CD4-positive, CD25-positive, alpha-beta regulatory T cell (primary cell): Measurements from ENCODE around the gene SRGAP2C. TPM values are rescaled to one million over a fixed set of nuclear protein-coding genes. Genes with fewer than 3 reads are reported as not detected.
"Not testable (repeated sequence)": the region's sequence is repeated elsewhere in the genome, so short reads cannot be mapped to it uniquely, and the experiment has no call there.

Source experiments
- ATAC-seq, 2 donors: fragments of 150-1000 bp; cut with Tn5 transposase; one replicate each; pipeline ENCODE4 v1.10.0; 2021; ENCODE audit warnings: low read depth in 2 of 2, moderate number of reproducible peaks in 2 of 2, moderate library complexity in 1 of 2
- DNase-seq, 3 donors: peaks; one replicate each; pipeline versions ENCODE4 v3.0.0 to v3.0.0-alpha.2; 2012 to 2022; ENCODE audit warnings: mixed read lengths in 1 of 3
- H3K27ac ChIP-seq: one replicate; pipeline ENCODE4 v1.7.0; 2013; ENCODE audit warnings: mild to moderate bottlenecking, low read length; ENCODE audit not compliant: insufficient read depth, poor library complexity, severe bottlenecking
- H3K27me3 ChIP-seq: one replicate; pipeline ENCODE4 v1.7.0; 2013; ENCODE audit warnings: low read length; ENCODE audit not compliant: control insufficient read depth, insufficient read depth
- H3K36me3 ChIP-seq: one replicate; pipeline ENCODE4 v1.7.0; 2013; ENCODE audit warnings: mild to moderate bottlenecking, low read length, moderate library complexity; ENCODE audit not compliant: control insufficient read depth, insufficient read depth
- H3K4me1 ChIP-seq: 2 replicates; pipeline ENCODE4 v1.7.0; 2013; ENCODE audit warnings: mild to moderate bottlenecking, low read length; ENCODE audit not compliant: insufficient read depth, control insufficient read depth, poor library complexity, severe bottlenecking
- H3K4me3 ChIP-seq: one replicate; pipeline ENCODE4 v1.7.0; 2013; ENCODE audit warnings: low read depth, mild to moderate bottlenecking, low read length, moderate library complexity
- H3K9me3 ChIP-seq, 2 experiments: 1 replicate in 1 of 2; 2 replicates in 1 of 2; pipeline ENCODE4 v1.7.0; 2013; ENCODE audit warnings: low read length in 2 of 2, mild to moderate bottlenecking in 1 of 2, moderate library complexity in 1 of 2; ENCODE audit not compliant: control insufficient read depth in 2 of 2
- H3K27ac Mint-ChIP-seq, 3 donors: one replicate each; pipeline ENCODE4 v1.8.0; 2020 to 2022; ENCODE audit warnings: mild to moderate bottlenecking in 3 of 3, mixed read lengths in 3 of 3, moderate library complexity in 2 of 3
- H3K27me3 Mint-ChIP-seq: one replicate; pipeline ENCODE4 v1.8.0; 2022; ENCODE audit warnings: mild to moderate bottlenecking, mixed read lengths
- H3K36me3 Mint-ChIP-seq: one replicate; pipeline ENCODE4 v1.8.0; 2020; ENCODE audit warnings: mixed read lengths
- H3K4me1 Mint-ChIP-seq, 4 donors: one replicate each; pipeline ENCODE4 v1.8.0; 2020 to 2022; ENCODE audit warnings: mixed read lengths in 4 of 4, mild to moderate bottlenecking in 1 of 4
- H3K4me3 Mint-ChIP-seq, 4 donors: one replicate each; pipeline ENCODE4 v1.8.0; 2020 to 2022; ENCODE audit warnings: mild to moderate bottlenecking in 4 of 4, mixed read lengths in 4 of 4, moderate library complexity in 3 of 4
- H3K9me3 Mint-ChIP-seq, 7 donors: one replicate each; pipeline ENCODE4 v1.8.0; 2020 to 2022; ENCODE audit warnings: mixed read lengths in 7 of 7, mild to moderate bottlenecking in 3 of 7, moderate library complexity in 2 of 7
- polyA plus RNA-seq, 4 donors: library from polyadenylated mRNA; unstranded; fragments of 300-500 nt; fragmentation: Illumina TruSeq; gene quantifications; one replicate each; pipeline ENCODE4 v1.2.3, GENCODE V29; 2021
- total RNA-seq: library from RNA; stranded (reverse); gene quantifications from one replicate; pipeline ENCODE4 v1.2.3, GENCODE V29; 2022

Gene SRGAP2C
- total and polyA plus RNA-seq, 5 donors from 2014 or later = 2.5 to 31.7 (median 4.2) TPM

DNA sequence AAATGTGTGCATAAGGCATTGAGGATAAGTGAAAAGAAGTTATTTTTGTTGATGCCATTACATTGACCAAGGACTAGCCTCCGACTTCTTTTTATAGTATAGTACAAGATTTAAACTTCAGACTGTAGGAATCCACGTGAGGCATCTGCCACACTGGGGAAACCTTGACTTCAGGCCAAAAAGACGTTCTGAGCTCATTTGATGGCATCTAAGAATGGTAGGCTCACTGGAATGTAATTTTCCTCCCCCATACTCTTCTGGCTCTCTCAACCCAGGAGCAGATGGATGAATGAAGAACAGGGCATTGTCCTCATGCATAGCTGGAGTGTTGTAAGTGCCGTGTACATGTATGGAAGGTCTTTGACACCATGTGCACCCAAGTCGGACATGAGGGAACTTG, 194.0 kb downstream of the SRGAP2C start:
- H3K27me3 ChIP-seq, H3K9me3 ChIP-seq, H3K36me3 Mint-ChIP-seq, H3K9me3 Mint-ChIP-seq, H3K36me3 ChIP-seq, H3K4me1 ChIP-seq, H3K4me3 Mint-ChIP-seq, H3K27ac Mint-ChIP-seq, H3K4me1 Mint-ChIP-seq, H3K4me3 ChIP-seq, DNase-seq, H3K27ac ChIP-seq, H3K27me3 Mint-ChIP-seq, ATAC-seq: not testable (repeated sequence)

DNA sequence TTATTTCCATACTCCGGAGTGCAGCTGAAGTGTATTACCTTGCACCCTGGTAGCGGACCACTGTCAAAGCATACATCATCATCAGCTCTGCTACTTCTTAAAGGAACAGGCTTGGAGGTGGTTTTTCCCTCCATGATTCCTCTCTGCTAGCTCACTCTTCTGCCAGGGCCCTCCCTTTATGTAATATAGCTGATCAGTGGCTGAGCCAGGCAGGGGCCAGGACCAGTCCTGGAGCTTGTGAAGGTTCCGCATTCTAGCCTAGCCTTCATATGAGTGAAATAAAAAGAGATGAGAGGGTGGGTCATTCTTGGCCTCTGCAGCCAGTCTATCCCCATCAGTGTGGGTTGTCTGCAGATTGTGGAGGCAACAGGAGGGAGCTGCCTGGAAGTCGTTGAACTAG, 200.0 kb downstream of the SRGAP2C start:
- not testable (repeated sequence) for DNase-seq, H3K27me3 Mint-ChIP-seq

DNA sequence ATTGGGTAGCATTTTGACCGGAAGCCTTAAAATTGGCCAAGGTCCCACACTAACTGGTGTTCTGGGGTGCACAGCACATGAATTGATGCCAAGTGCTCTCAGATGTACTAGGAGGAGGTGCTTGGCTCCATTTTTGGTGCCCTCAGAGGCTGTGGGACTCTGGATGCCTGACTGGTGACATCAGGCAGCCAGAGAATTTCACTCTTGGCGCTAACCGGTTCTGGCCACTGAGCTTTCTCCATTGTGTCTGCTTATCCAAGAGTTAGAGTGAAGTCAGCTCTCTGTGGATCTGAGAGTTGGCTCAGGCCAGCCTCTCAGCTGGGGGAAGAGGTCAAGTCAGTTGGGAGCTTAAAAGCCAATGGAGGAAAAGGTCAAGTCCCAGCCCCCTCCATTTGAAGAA, 200.4 kb downstream of the SRGAP2C start:
- H3K27me3 Mint-ChIP-seq, H3K27ac ChIP-seq, H3K4me3 Mint-ChIP-seq, H3K36me3 Mint-ChIP-seq, DNase-seq, H3K4me1 Mint-ChIP-seq, H3K36me3 ChIP-seq, H3K4me3 ChIP-seq, H3K27ac Mint-ChIP-seq, H3K4me1 ChIP-seq, ATAC-seq, H3K9me3 ChIP-seq, H3K27me3 ChIP-seq, H3K9me3 Mint-ChIP-seq: not testable (repeated sequence)

More for the DNA sequence above, 200.0 kb downstream of the SRGAP2C start:
- not testable (repeated sequence) for H3K9me3 ChIP-seq, H3K4me3 ChIP-seq, H3K27me3 ChIP-seq, H3K36me3 ChIP-seq, H3K9me3 Mint-ChIP-seq, H3K4me3 Mint-ChIP-seq, H3K27ac Mint-ChIP-seq, ATAC-seq, H3K36me3 Mint-ChIP-seq, H3K4me1 ChIP-seq, H3K4me1 Mint-ChIP-seq, H3K27ac ChIP-seq

DNA sequence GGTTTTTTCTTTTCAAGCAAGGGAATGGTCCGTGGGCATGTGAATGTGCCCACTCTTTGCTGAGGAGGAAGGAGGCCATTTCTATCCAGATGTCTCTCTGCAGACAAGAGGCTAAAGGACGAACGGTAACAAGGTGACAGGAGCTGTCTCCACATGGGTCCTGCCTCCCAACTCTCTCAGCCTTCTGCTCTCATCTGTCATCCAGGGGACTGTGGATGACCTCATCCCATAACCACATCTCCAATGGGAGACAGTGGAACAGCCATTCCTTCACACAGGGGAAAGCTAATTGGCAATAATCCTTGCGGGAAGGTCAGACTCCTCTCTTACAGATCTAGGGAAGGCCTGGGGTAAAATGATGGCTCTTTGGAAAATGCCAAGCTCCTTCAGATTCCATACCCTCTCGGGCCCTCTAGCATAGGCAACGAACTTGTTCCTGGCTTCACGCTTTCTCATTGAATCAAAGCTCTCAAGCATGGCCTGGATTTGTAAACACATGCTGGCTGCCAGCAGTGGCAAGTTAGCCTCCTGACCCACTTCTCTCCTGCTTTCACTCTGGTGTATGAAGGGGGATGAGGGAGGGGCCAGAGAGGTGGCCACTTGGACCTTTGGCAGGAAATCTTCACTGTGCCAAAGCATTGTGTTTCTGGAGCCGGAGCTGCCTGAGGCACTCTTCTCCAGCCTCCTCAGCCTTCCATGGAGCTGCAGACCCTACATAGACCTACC, 201.0 kb downstream of the SRGAP2C start:
- not testable (repeated sequence) for H3K4me3 Mint-ChIP-seq, H3K36me3 ChIP-seq, H3K9me3 ChIP-seq, DNase-seq, H3K9me3 Mint-ChIP-seq, H3K27ac Mint-ChIP-seq, H3K27ac ChIP-seq, H3K27me3 ChIP-seq, ATAC-seq, H3K4me3 ChIP-seq, H3K4me1 Mint-ChIP-seq, H3K36me3 Mint-ChIP-seq, H3K27me3 Mint-ChIP-seq, H3K4me1 ChIP-seq

DNA sequence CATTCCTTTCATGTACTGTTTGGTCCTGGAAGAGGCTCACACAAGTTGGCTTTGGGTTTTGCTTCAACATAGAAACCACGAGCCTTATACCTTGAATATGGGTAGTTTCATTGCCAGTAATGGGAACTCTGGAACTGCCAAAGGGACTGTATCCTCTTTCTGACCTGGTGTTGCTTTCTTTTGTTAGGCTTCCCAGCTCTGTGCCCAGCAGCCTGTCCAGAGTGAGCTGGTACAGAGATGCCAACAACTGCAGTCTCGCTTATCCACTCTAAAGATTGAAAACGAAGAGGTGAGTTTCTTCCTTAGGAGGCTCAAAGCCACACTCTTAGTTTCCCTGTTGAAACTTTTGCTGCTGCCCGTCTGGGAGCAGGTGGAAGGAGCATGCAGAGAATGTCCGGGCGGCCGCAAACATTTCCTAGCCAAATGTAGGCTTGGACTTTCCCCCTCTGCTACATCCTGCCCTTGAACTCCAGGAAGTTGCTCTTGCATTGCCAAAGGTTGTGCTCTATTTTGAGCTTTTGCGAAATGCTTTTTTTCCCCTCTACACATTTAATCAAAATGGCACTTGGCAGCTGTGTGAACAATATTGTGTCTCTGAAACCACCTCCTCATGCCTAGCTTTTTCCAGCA, 201.7 kb downstream of the SRGAP2C start:
- H3K4me3 Mint-ChIP-seq, H3K27ac Mint-ChIP-seq: not testable (repeated sequence)

DNA sequence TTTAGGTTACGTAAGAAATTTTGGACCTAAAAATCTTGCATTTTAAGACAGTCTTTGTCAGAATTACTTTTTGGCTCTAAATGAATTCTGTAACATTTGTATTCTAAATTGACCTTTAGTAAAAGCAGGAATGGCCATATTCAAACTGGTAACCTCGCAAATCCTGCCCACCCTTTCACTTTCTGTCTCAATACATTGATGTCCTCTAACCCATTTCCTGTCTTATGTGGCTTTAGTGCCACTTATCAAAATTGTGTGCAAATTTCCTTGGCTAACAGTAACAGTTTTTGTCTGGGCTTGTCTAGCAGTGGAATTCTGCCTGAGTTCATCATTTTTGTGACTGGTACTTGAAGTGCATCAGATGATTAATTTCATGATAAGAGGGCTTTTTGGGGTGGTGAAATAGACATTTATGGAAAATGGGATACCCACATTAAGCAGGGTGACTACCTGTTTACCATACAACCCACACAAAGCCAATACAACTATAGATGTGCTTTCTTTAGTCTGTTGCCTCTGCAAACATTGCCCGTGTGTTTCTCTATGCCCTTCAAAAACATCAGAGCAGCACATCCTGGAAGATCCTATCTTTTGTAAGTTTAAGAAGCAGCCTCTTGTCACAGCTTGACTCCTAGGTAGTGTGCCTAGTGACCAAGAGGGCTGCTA, 205.3 kb downstream of the SRGAP2C start:
- H3K36me3 Mint-ChIP-seq, H3K27me3 ChIP-seq, H3K27ac ChIP-seq, H3K27ac Mint-ChIP-seq, H3K4me3 Mint-ChIP-seq, DNase-seq, H3K9me3 Mint-ChIP-seq, H3K9me3 ChIP-seq, H3K4me1 ChIP-seq, H3K27me3 Mint-ChIP-seq, H3K4me1 Mint-ChIP-seq, H3K36me3 ChIP-seq, H3K4me3 ChIP-seq, ATAC-seq: not testable (repeated sequence)

More for the DNA sequence above, 201.7 kb downstream of the SRGAP2C start:
- H3K9me3 ChIP-seq, H3K36me3 ChIP-seq, H3K4me3 ChIP-seq, ATAC-seq, DNase-seq, H3K27me3 ChIP-seq, H3K36me3 Mint-ChIP-seq, H3K4me1 ChIP-seq, H3K27ac ChIP-seq, H3K9me3 Mint-ChIP-seq, H3K27me3 Mint-ChIP-seq, H3K4me1 Mint-ChIP-seq: not testable (repeated sequence)

DNA sequence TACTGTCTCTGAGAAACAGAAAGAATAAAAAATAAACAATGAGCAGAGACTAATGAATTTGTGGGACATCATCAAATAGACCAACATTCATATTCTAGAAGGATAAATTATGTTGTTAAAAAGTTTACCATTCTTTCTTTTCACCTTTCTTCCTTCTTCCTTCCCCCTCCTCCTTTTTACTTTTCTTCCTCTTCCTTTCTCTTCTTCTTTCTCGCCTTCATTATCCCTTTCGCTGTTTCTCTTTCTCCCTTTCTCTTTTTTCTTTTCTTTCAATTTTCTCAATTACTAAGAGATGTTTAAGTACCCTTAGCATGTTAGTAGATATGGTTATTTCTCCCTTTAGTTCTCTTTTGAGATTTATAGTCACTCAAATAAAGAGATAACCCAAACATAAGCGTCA, 207.4 kb downstream of the SRGAP2C start:
- not testable (repeated sequence) for H3K4me1 ChIP-seq, DNase-seq, H3K27ac ChIP-seq, H3K36me3 Mint-ChIP-seq, H3K27ac Mint-ChIP-seq, H3K4me3 Mint-ChIP-seq, ATAC-seq, H3K9me3 ChIP-seq, H3K4me1 Mint-ChIP-seq, H3K27me3 ChIP-seq, H3K36me3 ChIP-seq, H3K4me3 ChIP-seq, H3K9me3 Mint-ChIP-seq
- peaks cover 12% of the 10 kb centered on the region for H3K27me3 Mint-ChIP-seq
